ENCODE measurements around the gene UGT2B7. TPM values are rescaled to one million over a fixed set of nuclear protein-coding genes. Genes with fewer than 3 reads are reported as not detected.

UGT2B7 gene
- total and polyA plus RNA-seq, 3 experiments from 2014 or later = not detected

- DNase-seq = no peak
- H3K4me3 Mint-ChIP-seq = no peak overlapping the region
- CTCF ChIA-PET = no interaction called here
- H3K4me1 ChIP-seq (ENCODE audit: insufficient read depth, low read length) = no peaks in the 10 kb centered on the region
- no peaks in the 10 kb centered on the region for H3K4me1 Mint-ChIP-seq
- no peaks in the 10 kb centered on the region for H3K9me3 ChIP-seq (ENCODE audit: low read length)
- H3K27me3 Mint-ChIP-seq = no peaks in the 10 kb centered on the region
- no peak overlapping the region for H3K4me3 ChIP-seq (ENCODE audit: low read length)
- H3K36me3 Mint-ChIP-seq = no peaks in the 10 kb centered on the region
- peaks cover 0 to 3% (median 0%) of the 10 kb centered on the region in 5 donors for H3K9me3 Mint-ChIP-seq
- POLR2A ChIA-PET = no interaction called here
- no peak overlapping the region for H3K27ac ChIP-seq (ENCODE audit: low read depth, low read length)
- no peak overlapping the region for H3K27ac Mint-ChIP-seq
- H3K36me3 ChIP-seq (ENCODE audit: insufficient read depth, low read length) = no peaks in the 10 kb centered on the region
- no peaks in the 10 kb centered on the region for H3K27me3 ChIP-seq (ENCODE audit: insufficient read depth, low read length, poor library complexity, severe bottlenecking)
These were observed 51.1 kb downstream of the UGT2B7 start for GRCh38 chr4:69147334-69147733.

GRCh38 chr4:69154021-69154420 lies 57.7 kb downstream of the UGT2B7 start:
- Histone ChIP-seq H3K27me3 (ENCODE audit: insufficient read depth, low read length, poor library complexity, severe bottlenecking) (no peaks in the 10 kb centered on the region), H3K9me3 (ENCODE audit: low read length) (no peaks in the 10 kb centered on the region), H3K4me3 (ENCODE audit: low read length) (no peak overlapping the region), H3K4me1 (ENCODE audit: insufficient read depth, low read length) (no peaks in the 10 kb centered on the region), H3K36me3 (ENCODE audit: insufficient read depth, low read length) (no peaks in the 10 kb centered on the region), H3K27ac (ENCODE audit: low read depth, low read length) (no peak overlapping the region)
- no peak for DNase-seq
- Mint-ChIP-seq H3K4me1 (no peaks in the 10 kb centered on the region), H3K27me3 (no peaks in the 10 kb centered on the region), H3K27ac (no peak overlapping the region), H3K4me3 (no peak overlapping the region), H3K36me3 (no peaks in the 10 kb centered on the region), H3K9me3 (peaks cover 0 to 2% (median 0%) of the 10 kb centered on the region in 5 donors)
- ChIA-PET CTCF (no interaction called here), POLR2A (no interaction called here)

GRCh38 chr4:69156913-69157312 lies 60.6 kb downstream of the UGT2B7 start:
- Mint-ChIP-seq H3K4me1 (no peaks in the 10 kb centered on the region), H3K9me3 (peaks cover 0 to 2% (median 0%) of the 10 kb centered on the region in 5 donors), H3K36me3 (no peaks in the 10 kb centered on the region), H3K27ac (no peak overlapping the region), H3K4me3 (no peak overlapping the region), H3K27me3 (no peaks in the 10 kb centered on the region)
- Histone ChIP-seq H3K9me3 (ENCODE audit: low read length) (no peaks in the 10 kb centered on the region), H3K27me3 (ENCODE audit: insufficient read depth, low read length, poor library complexity, severe bottlenecking) (no peaks in the 10 kb centered on the region), H3K27ac (ENCODE audit: low read depth, low read length) (no peak overlapping the region), H3K36me3 (ENCODE audit: insufficient read depth, low read length) (no peaks in the 10 kb centered on the region), H3K4me1 (ENCODE audit: insufficient read depth, low read length) (no peaks in the 10 kb centered on the region), H3K4me3 (ENCODE audit: low read length) (no peak overlapping the region)
- ChIA-PET POLR2A (no interaction called here), CTCF (no interaction called here)
- DNase-seq = no peak

Other genes with a start within 250 kb of the UGT2B7 start
- gene UGT2A3, start 144.7 kb upstream of the UGT2B7 start, total RNA-seq = not detected
- gene UGT2A3, start 144.7 kb upstream of the UGT2B7 start, polyA plus RNA-seq = not detected
- not detected for gene UGT2B11, start 118.3 kb downstream of the UGT2B7 start, total RNA-seq
- not detected for gene UGT2B11, start 118.3 kb downstream of the UGT2B7 start, polyA plus RNA-seq
- not detected for gene UGT2B28, start 184.0 kb downstream of the UGT2B7 start, total RNA-seq
- gene UGT2B28, start 184.0 kb downstream of the UGT2B7 start, polyA plus RNA-seq = not detected